ENCODE data around the gene NDUFAF7. TPM values are rescaled to one million over a fixed set of nuclear protein-coding genes. Genes with fewer than 3 reads are reported as not detected.

Gene NDUFAF7
- total RNA-seq, 1 experiment from 2014 or later = 103 TPM

GRCh38 chr2:37226863-37227262 lies 4.6 kb upstream of the NDUFAF7 start:
- Histone ChIP-seq H4K8ac (replicated peaks; ENCODE audit: insufficient read length, low read depth, low read length) (no peak overlapping the region), H3K4me2 (ENCODE audit: insufficient read depth, insufficient read length, low read length) (peak overlapping the region; percentile 42), H3K9ac (ENCODE audit: extremely low read depth, insufficient read length, low read length) (no peak overlapping the region), H3K4ac (ENCODE audit: low read depth, low read length) (no peak overlapping the region), H3K9me3 (ENCODE audit: control insufficient read depth, low read depth, low read length) (no peaks in the 10 kb centered on the region), H3K23me2 (ENCODE audit: insufficient read length, low read depth, low read length, poor library complexity, severe bottlenecking) (peaks cover 9% of the 10 kb centered on the region), H3K79me2 (ENCODE audit: insufficient read depth, low read length) (peaks cover 44% of the 10 kb centered on the region; the same call in 1 of the 2 replicates), H4K20me1 (ENCODE audit: control insufficient read depth, insufficient read depth, insufficient read length) (no peaks in the 10 kb centered on the region), H3T11ph (ENCODE audit: low read length) (no peak overlapping the region), H3K56ac (ENCODE audit: insufficient read length, low read depth, low read length) (no peak overlapping the region), H3K27me3 (ENCODE audit: insufficient read depth, low read length) (no peaks in the 10 kb centered on the region), H3K79me1 (ENCODE audit: insufficient read depth, low read depth, low read length, poor library complexity, severe bottlenecking) (no peaks in the 10 kb centered on the region), H2BK12ac (ENCODE audit: insufficient read length, low read depth, low read length) (no peak overlapping the region), H2BK120ac (ENCODE audit: low read depth, low read length, poor library complexity, severe bottlenecking) (no peak overlapping the region), H2AFZ (ENCODE audit: low read length) (no peak overlapping the region), H4K91ac (ENCODE audit: insufficient read length, low read depth, low read length) (no peak overlapping the region), H3K14ac (ENCODE audit: insufficient read depth, low read length) (no peak overlapping the region), H2BK5ac (ENCODE audit: insufficient read length, low read length) (no peak overlapping the region), H4K5ac (ENCODE audit: insufficient read length, low read depth, low read length) (no peak overlapping the region), H3K4me1 (ENCODE audit: insufficient read depth, low read length) (peaks cover 6% of the 10 kb centered on the region; the same call in 1 of the 2 replicates), H2AK5ac (ENCODE audit: insufficient read length, low read length) (no peak overlapping the region), H3K18ac (ENCODE audit: insufficient read length, low read depth, low read length) (no peak overlapping the region), H3K23ac (ENCODE audit: insufficient read length, low read depth, low read length) (no peak overlapping the region), H2BK20ac (ENCODE audit: low read depth, low read length, poor library complexity, severe bottlenecking) (no peak overlapping the region), H3K27ac (ENCODE audit: insufficient read length, low read depth, low read length) (no peak overlapping the region), H2BK15ac (ENCODE audit: low read depth, low read length) (no peak overlapping the region)
- WGBS (ENCODE audit: extremely low coverage, insufficient read length, low lambda C conversion rate) = no CpG with 5 or more reads among the region's 4 CpGs
- Mint-ChIP-seq H3K27ac (peak overlapping the region; percentile 66 to 99 (median 88)), H3K4me1 (peaks cover 58 to 70% of the 10 kb centered on the region in 2 experiments), H3K4me3 (peak overlapping the region; percentile 62 to 77), H3K36me3 (ENCODE audit: insufficient read depth in 1 of 3, low read depth in 3 of 3) (peaks cover 40 to 70% (median 67%) of the 10 kb centered on the region in 3 experiments; a peak in 6 of 7 replicates), H3K27me3 (ENCODE audit: low read depth) (no peaks in the 10 kb centered on the region), H3K9me3 (no peaks in the 10 kb centered on the region)
- TF ChIP-seq CTCF (conservative IDR thresholded peaks at IDR 0.05) = peak; percentile 22; the same call in 1 of the 3 replicates
- no peak for DNase-seq

All from H9 (cell line).